Brain microvascular endothelial cell (primary cell): ENCODE data around the gene MYCBP.
A peak's percentile ranks its signal among the peaks of the same experiment; 100 is the strongest.

ENCODE experiments used
- DNase-seq: peaks from one replicate; pipeline ENCODE4 v3.0.0-alpha.2; 2020
- H3K27ac ChIP-seq: fragments of 250-450 bp; sonication (Bioruptor Pico); 2 replicates; pipeline ENCODE4 v1.5.1; 2020; ENCODE audit warnings: mild to moderate bottlenecking, moderate library complexity
- H3K27me3 ChIP-seq: fragments of 250-450 bp; sonication (Bioruptor Pico); replicated peaks from 2 replicates; pipeline ENCODE4 v1.5.1; 2020; ENCODE audit warnings: mild to moderate bottlenecking
- H3K36me3 ChIP-seq: fragments of 250-450 bp; sonication (Bioruptor Pico); replicated peaks from 2 replicates; pipeline ENCODE4 v1.5.1; 2020; ENCODE audit warnings: mild to moderate bottlenecking
- H3K4me3 ChIP-seq: 2 replicates; pipeline ENCODE4 v1.5.1; 2011; ENCODE audit warnings: low read depth, mild to moderate bottlenecking, control low read depth, low read length, moderate library complexity
- CTCF ChIP-seq: IDR thresholded peaks from 2 replicates; pipeline ENCODE4 v1.5.1; 2011; ENCODE audit warnings: low read depth, mild to moderate bottlenecking, moderate library complexity, low read length, control low read depth, inconsistent platforms; ENCODE audit errors: missing control alignments
- in situ Hi-C: cut with HindIII; loops from 2 replicates; pipeline ENCODE4 v1.10.0; 2017; ENCODE audit warnings: low sequenced_read_pairs, low pct_ligation_motif_present

MYCBP gene

GRCh38 chr1:38896169-38896568 lies 23.0 kb upstream of the MYCBP start:
- in situ Hi-C loops = no loop called here
- no peak overlapping the region for H3K4me3 ChIP-seq
- no peak for DNase-seq
- H3K27me3 ChIP-seq = no peaks in the 10 kb centered on the region
- H3K27ac ChIP-seq = no peak overlapping the region
- no peaks in the 10 kb centered on the region for H3K36me3 ChIP-seq
- TF ChIP-seq CTCF = no peak

GRCh38 chr1:38892976-38893375 lies 19.8 kb upstream of the MYCBP start:
- in situ Hi-C loops = no loop called here
- no peak for TF ChIP-seq CTCF
- no peak for DNase-seq
- H3K4me3 ChIP-seq = no peak overlapping the region
- no peaks in the 10 kb centered on the region for H3K27me3 ChIP-seq
- no peaks in the 10 kb centered on the region for H3K36me3 ChIP-seq
- H3K27ac ChIP-seq = no peak overlapping the region

- DNase-seq = no peak
Measured at GRCh38 chr1:38891753-38892152, 18.6 kb upstream of the MYCBP start.

GRCh38 chr1:38889589-38889988 lies 16.4 kb upstream of the MYCBP start:
- Histone ChIP-seq H3K4me3 (no peak overlapping the region), H3K27me3 (no peaks in the 10 kb centered on the region), H3K27ac (no peak overlapping the region), H3K36me3 (no peaks in the 10 kb centered on the region)
- no peak for TF ChIP-seq CTCF
- DNase-seq = no peak
- in situ Hi-C loops = no loop called here

More at GRCh38 chr1:38891753-38892152, 18.6 kb upstream of the MYCBP start:
- peak; percentile 16 for TF ChIP-seq CTCF
- no peak overlapping the region for H3K4me3 ChIP-seq
- H3K27me3 ChIP-seq = no peaks in the 10 kb centered on the region
- H3K27ac ChIP-seq = no peak overlapping the region
- in situ Hi-C loops = no loop called here
- H3K36me3 ChIP-seq = no peaks in the 10 kb centered on the region

GRCh38 chr1:38888423-38889333 lies 15.5 kb upstream of the MYCBP start:
- H3K36me3 ChIP-seq = no peaks in the 10 kb centered on the region
- H3K27ac ChIP-seq = no peak overlapping the region
- no peak overlapping the region for H3K4me3 ChIP-seq
- in situ Hi-C loops = no loop called here
- no peak for TF ChIP-seq CTCF
- no peaks in the 10 kb centered on the region for H3K27me3 ChIP-seq
- no peak for DNase-seq
